SK-N-SH (cell line): Measurements from ENCODE around the gene IL1RL2. TPM values are rescaled to one million over a fixed set of nuclear protein-coding genes. Genes with fewer than 3 reads are reported as not detected.
A peak's percentile ranks its signal among the peaks of the same experiment; 100 is the strongest.

Source experiments
- CTCF ChIA-PET: fragments of 300-600, 350-600 bp; formaldehyde crosslinking; extraction: SDS; loops from one replicate; lab custom pipeline; 2021; lab: Yijun Ruan, JAX
- POLR2A ChIA-PET: fragments of 350-600 bp; sonication (Branson Sonifier 250); formaldehyde crosslinking; extraction: SDS; loops from one replicate; lab custom pipeline; 2020; ENCODE audit warnings: antibody characterized with exemption, inconsistent platforms; lab: Yijun Ruan, JAX
- DNase-seq: peaks from one replicate; pipeline ENCODE4 v3.0.0; 2012
- H2AFZ ChIP-seq: fragments of 200-600 bp; sonication (generic); 2 replicates; pipeline ENCODE4 v1.8.1; 2016; ENCODE audit warnings: antibody characterized with exemption, mild to moderate bottlenecking, low read depth
- H3F3A ChIP-seq: fragments of 200-600 bp; sonication (generic); replicated peaks from 2 replicates; pipeline ENCODE3; 2016; ENCODE audit warnings: antibody characterized with exemption, mild to moderate bottlenecking; ENCODE audit not compliant: insufficient read depth
- H3K27ac ChIP-seq, 2 experiments: fragments of 200-500 bp in 1 of 2; fragments of 200-600 bp in 1 of 2; sonication (Bioruptor generic) in 1 of 2; sonication (generic), shearing (Covaris generic) in 1 of 2; 2 replicates each; pipeline versions ENCODE4 v1.5.1 to v1.6.1; 2014 to 2016; ENCODE audit warnings: low read depth in 2 of 2, inconsistent platforms in 1 of 2, low read length in 1 of 2, mild to moderate bottlenecking in 1 of 2, mixed read lengths in 1 of 2
- H3K27me3 ChIP-seq: fragments of 200-600 bp; sonication (generic), shearing (Covaris generic); 2 replicates; pipeline ENCODE4 v1.6.1; 2016; ENCODE audit warnings: mixed run types; ENCODE audit not compliant: insufficient read depth
- H3K36me3 ChIP-seq, 2 experiments: fragments of 200-500 bp in 1 of 2; fragments of 200-600 bp in 1 of 2; sonication (Bioruptor generic) in 1 of 2; sonication (generic) in 1 of 2; replicated peaks in 1 of 2; 2 replicates each; pipeline versions ENCODE3 to v1.5.1; 2014 to 2016; ENCODE audit warnings: low read length in 1 of 2, mild to moderate bottlenecking in 1 of 2; ENCODE audit not compliant: insufficient read depth in 2 of 2, control insufficient read depth in 1 of 2
- H3K4me1 ChIP-seq, 2 experiments: fragments of 200-500 bp in 1 of 2; fragments of 200-600 bp in 1 of 2; sonication (Bioruptor generic) in 1 of 2; sonication (generic), shearing (Covaris generic) in 1 of 2; 2 replicates each; pipeline versions ENCODE4 v1.5.1 to v1.6.1; 2014 to 2016; ENCODE audit warnings: low read depth in 1 of 2, low read length in 1 of 2, mixed run types in 1 of 2; ENCODE audit not compliant: insufficient read depth in 2 of 2, control insufficient read depth in 1 of 2
- H3K4me2 ChIP-seq: fragments of 200-600 bp; sonication (generic), shearing (Covaris generic); 2 replicates; pipeline ENCODE4 v1.6.1; 2017; ENCODE audit warnings: mixed run types
- H3K4me3 ChIP-seq, 2 experiments: fragments of 200-500 bp in 1 of 2; fragments of 200-600 bp in 1 of 2; sonication (Bioruptor generic) in 1 of 2; sonication (generic), shearing (Covaris generic) in 1 of 2; 2 replicates each; pipeline versions ENCODE4 v1.5.1 to v1.8.1; 2014 to 2016; ENCODE audit warnings: low read depth in 2 of 2, inconsistent platforms in 1 of 2, low read length in 1 of 2, mild to moderate bottlenecking in 1 of 2, mixed read lengths in 1 of 2, moderate library complexity in 1 of 2
- H3K79me2 ChIP-seq: fragments of 200-600 bp; sonication (generic); 2 replicates; pipeline ENCODE4 v1.8.1; 2017; ENCODE audit warnings: mild to moderate bottlenecking; ENCODE audit not compliant: insufficient read depth
- H3K9ac ChIP-seq: fragments of 200-600 bp; sonication (generic); 2 replicates; pipeline ENCODE4 v1.6.1; 2017; ENCODE audit warnings: mixed run types
- H3K9me2 ChIP-seq: fragments of 200-600 bp; sonication (generic); 2 replicates; pipeline ENCODE4 v1.6.1; 2017; ENCODE audit warnings: mixed run types
- H3K9me3 ChIP-seq: fragments of 200-600 bp; sonication (generic); 2 replicates; pipeline ENCODE4 v1.6.1; 2017; ENCODE audit warnings: mixed run types, mild to moderate bottlenecking, moderate library complexity
- H4K20me1 ChIP-seq: fragments of 200-600 bp; sonication (generic); 2 replicates; pipeline ENCODE4 v1.6.1; 2017; ENCODE audit warnings: mild to moderate bottlenecking, mixed run types; ENCODE audit not compliant: insufficient read depth
- ELF1 ChIP-seq: IDR thresholded peaks from 2 replicates; pipeline ENCODE4 v1.4.0; 2012
- EP300 ChIP-seq, 2 experiments: IDR thresholded peaks; 2 replicates each; pipeline versions ENCODE4 v1.4.0 to v1.6.1; 2012; ENCODE audit warnings: borderline replicate concordance in 1 of 2, low read depth in 1 of 2, low read length in 1 of 2
- EZH2phosphoT487 ChIP-seq: fragments of 200-600 bp; sonication (generic); IDR thresholded peaks from 2 replicates; pipeline ENCODE4 v1.6.1; 2017; ENCODE audit warnings: low read depth, mixed run types, mild to moderate bottlenecking, antibody characterized with exemption, moderate library complexity, borderline replicate concordance
- FOSL2 ChIP-seq: IDR thresholded peaks from 2 replicates; pipeline ENCODE4 v1.4.0; 2012; ENCODE audit warnings: low read depth, mild to moderate bottlenecking, moderate library complexity, borderline replicate concordance
- GABPA ChIP-seq: IDR thresholded peaks from 2 replicates; pipeline ENCODE4 v1.4.0; 2012; ENCODE audit warnings: low read depth, mild to moderate bottlenecking
- MEF2A ChIP-seq: IDR thresholded peaks from 2 replicates; pipeline ENCODE4 v1.4.0; 2012; ENCODE audit warnings: low read depth, borderline replicate concordance
- WGBS: methylation state at CpG from one replicate; pipeline ENCODE4 v1.1.6; 2017; ENCODE audit warnings: low lambda C conversion rate; 5-methylcytosine and 5-hydroxymethylcytosine counted together
- polyA plus RNA-seq, 3 experiments: library from polyadenylated mRNA; depleted of rRNA; stranded (reverse); fragments of >200 nt; gene quantifications; 2 replicates each; pipeline ENCODE4 v1.2.3, GENCODE V29; 2012
- TF ChIP-seq, protein P1 (sequence below): IDR thresholded peaks from 2 replicates; pipeline ENCODE4 v1.4.0; 2012; ENCODE audit warnings: low read depth, borderline replicate concordance
- TF ChIP-seq, protein P2 (sequence below): IDR thresholded peaks from 2 replicates; pipeline ENCODE4 v1.4.0; 2012; ENCODE audit warnings: low read depth
- TF ChIP-seq, protein P3 (sequence below): fragments of 200-600 bp; sonication (generic); IDR thresholded peaks from 2 replicates; pipeline ENCODE4 v1.6.1; 2017; ENCODE audit warnings: antibody characterized with exemption, mild to moderate bottlenecking, moderate library complexity
- TF ChIP-seq, protein P4 (sequence below): IDR thresholded peaks from 2 replicates; pipeline ENCODE4 v1.6.1; 2012; ENCODE audit warnings: mild to moderate bottlenecking, low read depth, low read length, moderate library complexity

Gene IL1RL2
- polyA plus RNA-seq, 1 of the 3 experiments (the other 2 are of a cell fraction) = 0.05 TPM

DNA sequence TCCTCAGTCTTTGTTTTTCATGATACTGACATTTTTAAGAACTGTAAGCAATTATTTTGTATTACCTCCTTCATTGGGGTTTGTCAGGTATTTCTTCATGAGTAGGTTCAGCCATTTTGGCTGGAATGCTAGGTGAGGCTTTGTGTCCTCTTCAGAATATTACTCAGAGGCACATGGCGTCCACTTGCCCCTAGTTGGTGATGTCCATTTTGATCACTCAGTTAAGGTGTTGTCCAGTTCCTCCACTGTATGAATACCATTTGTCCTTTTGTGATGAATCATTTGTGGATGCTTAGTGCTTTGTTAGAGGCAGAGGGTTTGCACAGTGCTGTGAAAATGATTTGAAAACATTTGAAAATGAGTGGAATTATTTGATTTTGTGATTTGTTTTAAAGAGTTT is 4.7 kb downstream of the IL1RL2 start (continued):
- TF ChIP-seq, protein P1, sequence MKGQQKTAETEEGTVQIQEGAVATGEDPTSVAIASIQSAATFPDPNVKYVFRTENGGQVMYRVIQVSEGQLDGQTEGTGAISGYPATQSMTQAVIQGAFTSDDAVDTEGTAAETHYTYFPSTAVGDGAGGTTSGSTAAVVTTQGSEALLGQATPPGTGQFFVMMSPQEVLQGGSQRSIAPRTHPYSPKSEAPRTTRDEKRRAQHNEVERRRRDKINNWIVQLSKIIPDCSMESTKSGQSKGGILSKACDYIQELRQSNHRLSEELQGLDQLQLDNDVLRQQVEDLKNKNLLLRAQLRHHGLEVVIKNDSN = no peak
- no peak for TF ChIP-seq ELF1

DNA sequence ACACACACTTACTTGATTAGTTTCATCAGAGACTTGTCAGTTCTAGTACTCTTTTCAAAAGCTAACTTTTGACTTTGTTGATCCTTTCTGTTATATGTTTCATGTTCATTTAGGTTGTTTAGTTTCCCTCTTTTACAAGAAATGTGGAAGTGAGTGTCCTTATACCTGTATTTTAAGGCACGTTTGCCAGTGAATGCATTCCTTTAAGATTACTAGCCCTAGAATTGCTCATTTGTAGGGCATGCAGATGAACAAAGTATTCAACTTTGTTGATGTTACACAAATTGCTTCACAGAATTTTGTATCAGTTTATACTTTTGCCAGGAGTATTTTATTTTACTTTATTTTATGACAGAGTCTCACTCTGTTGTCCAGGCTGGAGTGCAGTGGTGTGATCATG is 6.3 kb downstream of the IL1RL2 start:
- Histone ChIP-seq H4K20me1 (no peaks in the 10 kb centered on the region), H3F3A (no peaks in the 10 kb centered on the region), H3K9me3 (no peaks in the 10 kb centered on the region), H3K79me2 (no peaks in the 10 kb centered on the region), H3K4me1 (no peaks in the 10 kb centered on the region), H3K27me3 (no peaks in the 10 kb centered on the region), H2AFZ (peak overlapping the region; percentile 43; the same call in 1 of the 2 replicates), H3K9ac (no peak overlapping the region), H3K36me3 (no peaks in the 10 kb centered on the region), H3K4me2 (no peak overlapping the region), H3K9me2 (no peaks in the 10 kb centered on the region), H3K27ac (no peak overlapping the region), H3K4me3 (no peak overlapping the region; a peak in 1 of 4 replicates)
- 24% methylated on average over 1 of the region's 1 CpG for WGBS
- TF ChIP-seq EP300 (IDR thresholded peaks at IDR 0.05; ENCODE audit: borderline replicate concordance in 1 of 2, low read depth in 1 of 2, low read length in 1 of 2) = no peak
- TF ChIP-seq FOSL2 = peak; percentile 37; the same call in 1 of the 2 replicates
- TF ChIP-seq MEF2A = no peak
- POLR2A ChIA-PET = no interaction called here
- DNase-seq = no peak
- CTCF ChIA-PET = interaction anchor here (1.6 kb wide), 1 partner anchor 173 kb away, joined by 4 read pairs; no protein-coding TSS in a partner anchor

DNA sequence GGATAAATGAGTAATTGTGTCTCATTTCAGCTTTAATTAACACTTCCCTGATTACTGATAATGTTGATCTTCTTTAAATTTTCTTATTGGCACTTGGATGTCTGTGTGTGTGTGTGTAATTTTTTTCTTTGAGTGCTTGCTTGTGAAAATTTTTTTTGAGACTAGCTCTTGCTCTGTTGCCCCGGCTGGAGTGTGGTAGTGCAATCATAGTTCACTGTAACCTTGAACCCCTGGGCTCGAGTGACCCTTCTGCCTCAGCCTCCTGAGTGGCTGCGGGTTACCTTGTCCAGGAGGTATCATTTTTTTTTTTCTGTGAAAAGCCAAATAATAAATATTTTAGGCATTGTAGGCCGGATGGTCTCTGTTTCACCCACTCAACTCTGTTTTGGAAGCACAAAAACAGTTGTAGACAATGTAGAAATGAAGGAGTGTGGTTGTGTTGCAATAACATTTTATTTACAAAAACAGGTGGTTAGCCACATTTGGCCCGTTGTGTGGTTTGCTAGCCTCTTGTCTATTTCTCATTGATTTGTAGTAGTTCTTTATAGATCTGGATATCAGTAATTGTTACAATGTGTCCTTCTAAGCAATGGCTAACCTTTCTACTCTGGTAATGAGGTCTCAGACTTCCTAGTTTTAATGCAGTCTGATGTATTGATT is 7.9 kb downstream of the IL1RL2 start:
- no peaks in the 10 kb centered on the region for H3K4me1 ChIP-seq
- no peaks in the 10 kb centered on the region for H3K27me3 ChIP-seq
- H4K20me1 ChIP-seq = no peaks in the 10 kb centered on the region
- H3K9ac ChIP-seq = no peak overlapping the region
- H3K4me3 ChIP-seq = no peak overlapping the region
- H3K36me3 ChIP-seq = no peaks in the 10 kb centered on the region
- ChIA-PET CTCF (interaction anchor here (1.0 kb wide), 1 partner anchor 46 kb away, joined by 3 read pairs; no protein-coding TSS in a partner anchor), POLR2A (no interaction called here)
- no peak for DNase-seq
- no peak overlapping the region for H3K27ac ChIP-seq
- H3K79me2 ChIP-seq = no peaks in the 10 kb centered on the region
- TF ChIP-seq, protein P2, sequence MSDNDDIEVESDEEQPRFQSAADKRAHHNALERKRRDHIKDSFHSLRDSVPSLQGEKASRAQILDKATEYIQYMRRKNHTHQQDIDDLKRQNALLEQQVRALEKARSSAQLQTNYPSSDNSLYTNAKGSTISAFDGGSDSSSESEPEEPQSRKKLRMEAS = no peak
- TF ChIP-seq GABPA (no peak), EZH2phosphoT487 (no peak)
- TF ChIP-seq, protein P3, sequence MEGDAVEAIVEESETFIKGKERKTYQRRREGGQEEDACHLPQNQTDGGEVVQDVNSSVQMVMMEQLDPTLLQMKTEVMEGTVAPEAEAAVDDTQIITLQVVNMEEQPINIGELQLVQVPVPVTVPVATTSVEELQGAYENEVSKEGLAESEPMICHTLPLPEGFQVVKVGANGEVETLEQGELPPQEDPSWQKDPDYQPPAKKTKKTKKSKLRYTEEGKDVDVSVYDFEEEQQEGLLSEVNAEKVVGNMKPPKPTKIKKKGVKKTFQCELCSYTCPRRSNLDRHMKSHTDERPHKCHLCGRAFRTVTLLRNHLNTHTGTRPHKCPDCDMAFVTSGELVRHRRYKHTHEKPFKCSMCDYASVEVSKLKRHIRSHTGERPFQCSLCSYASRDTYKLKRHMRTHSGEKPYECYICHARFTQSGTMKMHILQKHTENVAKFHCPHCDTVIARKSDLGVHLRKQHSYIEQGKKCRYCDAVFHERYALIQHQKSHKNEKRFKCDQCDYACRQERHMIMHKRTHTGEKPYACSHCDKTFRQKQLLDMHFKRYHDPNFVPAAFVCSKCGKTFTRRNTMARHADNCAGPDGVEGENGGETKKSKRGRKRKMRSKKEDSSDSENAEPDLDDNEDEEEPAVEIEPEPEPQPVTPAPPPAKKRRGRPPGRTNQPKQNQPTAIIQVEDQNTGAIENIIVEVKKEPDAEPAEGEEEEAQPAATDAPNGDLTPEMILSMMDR = no peak
- TF ChIP-seq, protein P4, sequence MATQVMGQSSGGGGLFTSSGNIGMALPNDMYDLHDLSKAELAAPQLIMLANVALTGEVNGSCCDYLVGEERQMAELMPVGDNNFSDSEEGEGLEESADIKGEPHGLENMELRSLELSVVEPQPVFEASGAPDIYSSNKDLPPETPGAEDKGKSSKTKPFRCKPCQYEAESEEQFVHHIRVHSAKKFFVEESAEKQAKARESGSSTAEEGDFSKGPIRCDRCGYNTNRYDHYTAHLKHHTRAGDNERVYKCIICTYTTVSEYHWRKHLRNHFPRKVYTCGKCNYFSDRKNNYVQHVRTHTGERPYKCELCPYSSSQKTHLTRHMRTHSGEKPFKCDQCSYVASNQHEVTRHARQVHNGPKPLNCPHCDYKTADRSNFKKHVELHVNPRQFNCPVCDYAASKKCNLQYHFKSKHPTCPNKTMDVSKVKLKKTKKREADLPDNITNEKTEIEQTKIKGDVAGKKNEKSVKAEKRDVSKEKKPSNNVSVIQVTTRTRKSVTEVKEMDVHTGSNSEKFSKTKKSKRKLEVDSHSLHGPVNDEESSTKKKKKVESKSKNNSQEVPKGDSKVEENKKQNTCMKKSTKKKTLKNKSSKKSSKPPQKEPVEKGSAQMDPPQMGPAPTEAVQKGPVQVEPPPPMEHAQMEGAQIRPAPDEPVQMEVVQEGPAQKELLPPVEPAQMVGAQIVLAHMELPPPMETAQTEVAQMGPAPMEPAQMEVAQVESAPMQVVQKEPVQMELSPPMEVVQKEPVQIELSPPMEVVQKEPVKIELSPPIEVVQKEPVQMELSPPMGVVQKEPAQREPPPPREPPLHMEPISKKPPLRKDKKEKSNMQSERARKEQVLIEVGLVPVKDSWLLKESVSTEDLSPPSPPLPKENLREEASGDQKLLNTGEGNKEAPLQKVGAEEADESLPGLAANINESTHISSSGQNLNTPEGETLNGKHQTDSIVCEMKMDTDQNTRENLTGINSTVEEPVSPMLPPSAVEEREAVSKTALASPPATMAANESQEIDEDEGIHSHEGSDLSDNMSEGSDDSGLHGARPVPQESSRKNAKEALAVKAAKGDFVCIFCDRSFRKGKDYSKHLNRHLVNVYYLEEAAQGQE = no peak
- no peak overlapping the region for H2AFZ ChIP-seq
- H3K9me3 ChIP-seq = no peaks in the 10 kb centered on the region
- no peaks in the 10 kb centered on the region for H3K9me2 ChIP-seq
- H3K4me2 ChIP-seq = no peak overlapping the region
- WGBS = 25% methylated on average over 5 of the region's 5 CpGs
- H3F3A ChIP-seq = no peaks in the 10 kb centered on the region
